ENCODE results near the gene NUAK1.

NUAK1 gene

GRCh38 chr12:106138633-106139421 lies at the start of gene NUAK1:
Gene NUAK1 (minus strand): TSS chr12:106138954. CDS start chr12:106138653, 301 bp downstream.
- peak in 1 of 3 experiments; percentile 2 for DNase-seq (ENCODE audit: low read depth in 3 of 3)

- no peak for DNase-seq (ENCODE audit: low read depth in 3 of 3)
Observed at GRCh38 chr12:106188256-106188655, 49.5 kb upstream of the NUAK1 start.

- no peak for DNase-seq (ENCODE audit: low read depth in 3 of 3)
Observed at GRCh38 chr12:106187842-106188241, 49.1 kb upstream of the NUAK1 start.

- DNase-seq (ENCODE audit: low read depth in 3 of 3), result no peak
Observed at GRCh38 chr12:106187155-106187789, 48.5 kb upstream of the NUAK1 start.

- DNase-seq (ENCODE audit: low read depth in 3 of 3), result no peak
Observed at GRCh38 chr12:106183735-106184134, 45.0 kb upstream of the NUAK1 start.

GRCh38 chr12:106181401-106182114 lies 42.8 kb upstream of the NUAK1 start:
- DNase-seq (ENCODE audit: low read depth in 3 of 3), result no peak

GRCh38 chr12:106179086-106179485 lies 40.3 kb upstream of the NUAK1 start:
- no peak for DNase-seq (ENCODE audit: low read depth in 3 of 3)

GRCh38 chr12:106178562-106178961 lies 39.8 kb upstream of the NUAK1 start:
- DNase-seq (ENCODE audit: low read depth in 3 of 3), result no peak

GRCh38 chr12:106176560-106176959 lies 37.8 kb upstream of the NUAK1 start:
- no peak for DNase-seq (ENCODE audit: low read depth in 3 of 3)

GRCh38 chr12:106174876-106175275 lies 36.1 kb upstream of the NUAK1 start:
- no peak for DNase-seq (ENCODE audit: low read depth in 3 of 3)

GRCh38 chr12:106173442-106173841 lies 34.7 kb upstream of the NUAK1 start:
- no peak for DNase-seq (ENCODE audit: low read depth in 3 of 3)

GRCh38 chr12:106171117-106171750 lies 32.5 kb upstream of the NUAK1 start:
- no peak for DNase-seq (ENCODE audit: low read depth in 3 of 3)

- DNase-seq (ENCODE audit: low read depth in 3 of 3), result no peak
Observed at GRCh38 chr12:106170285-106170684, 31.5 kb upstream of the NUAK1 start.

- no peak for DNase-seq (ENCODE audit: low read depth in 3 of 3)
Observed at GRCh38 chr12:106163712-106164111, 25.0 kb upstream of the NUAK1 start.

- DNase-seq (ENCODE audit: low read depth in 3 of 3), result no peak
Observed at GRCh38 chr12:106161491-106161890, 22.7 kb upstream of the NUAK1 start.

- no peak for DNase-seq (ENCODE audit: low read depth in 3 of 3)
Observed at GRCh38 chr12:106160915-106161314, 22.2 kb upstream of the NUAK1 start.

- DNase-seq (ENCODE audit: low read depth in 3 of 3), result no peak
Observed at GRCh38 chr12:106157802-106158201, 19.0 kb upstream of the NUAK1 start.

GRCh38 chr12:106154751-106155273 lies 16.1 kb upstream of the NUAK1 start:
- no peak for DNase-seq (ENCODE audit: low read depth in 3 of 3)

GRCh38 chr12:106152334-106152733 lies 13.6 kb upstream of the NUAK1 start:
- no peak for DNase-seq (ENCODE audit: low read depth in 3 of 3)

- DNase-seq (ENCODE audit: low read depth in 3 of 3), result no peak
Observed at GRCh38 chr12:106150555-106150954, 11.8 kb upstream of the NUAK1 start.

- DNase-seq (ENCODE audit: low read depth in 3 of 3), result no peak
Observed at GRCh38 chr12:106149096-106149784, 10.5 kb upstream of the NUAK1 start.

All from stimulated activated CD4-positive, alpha-beta T cell treated with anti-CD3 and anti-CD28 coated beads, TNF-alpha, amount 100 ng/mL, for 4 hours (primary cell).